GM21619 (cell line): Measurements from ENCODE around the gene LRG1.
"Not testable (repeated sequence)": the region's sequence is repeated elsewhere in the genome, so short reads cannot be mapped to it uniquely, and the experiment has no call there.

Source experiments
- ATAC-seq: cut with Tn5 transposase; IDR thresholded peaks from one replicate; pipeline ENCODE4 v1.9.1; 2021; ENCODE audit not compliant: unreplicated experiment

LRG1 gene

GRCh38 chr19:4529924-4530522 is 9.8 kb downstream of the LRG1 start:
- no peak for ATAC-seq

- no peak for ATAC-seq
Measured at GRCh38 chr19:4528843-4529242, 11.0 kb downstream of the LRG1 start.

GRCh38 chr19:4527377-4527776 is 12.5 kb downstream of the LRG1 start:
- ATAC-seq: not testable (repeated sequence)

DNA sequence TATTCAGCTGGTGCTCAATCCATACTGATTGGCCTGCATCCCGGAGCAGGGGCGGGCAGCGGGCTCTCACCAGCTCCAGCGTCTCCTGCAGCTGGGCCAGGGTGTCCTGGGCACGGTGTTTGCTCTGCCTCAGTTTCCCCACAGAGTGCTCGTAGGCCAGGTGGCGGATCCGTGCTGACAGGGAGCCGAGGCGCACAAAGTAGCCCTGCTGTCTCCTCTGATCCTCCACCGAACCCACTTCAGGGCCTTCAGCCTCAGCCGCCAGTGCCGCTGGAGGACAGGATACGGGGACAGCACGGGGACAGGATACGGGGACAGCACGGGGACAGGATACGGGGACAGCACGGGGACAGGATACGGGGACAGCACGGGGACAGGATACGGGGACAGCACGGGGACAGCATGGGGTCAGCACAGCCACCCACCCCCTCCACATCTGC is 14.3 kb downstream of the LRG1 start:
- no peak for ATAC-seq

GRCh38 chr19:4524808-4525562 is 14.9 kb downstream of the LRG1 start:
- no peak for ATAC-seq

- no peak for ATAC-seq
Measured at GRCh38 chr19:4523306-4524110, 16.3 kb downstream of the LRG1 start.

DNA sequence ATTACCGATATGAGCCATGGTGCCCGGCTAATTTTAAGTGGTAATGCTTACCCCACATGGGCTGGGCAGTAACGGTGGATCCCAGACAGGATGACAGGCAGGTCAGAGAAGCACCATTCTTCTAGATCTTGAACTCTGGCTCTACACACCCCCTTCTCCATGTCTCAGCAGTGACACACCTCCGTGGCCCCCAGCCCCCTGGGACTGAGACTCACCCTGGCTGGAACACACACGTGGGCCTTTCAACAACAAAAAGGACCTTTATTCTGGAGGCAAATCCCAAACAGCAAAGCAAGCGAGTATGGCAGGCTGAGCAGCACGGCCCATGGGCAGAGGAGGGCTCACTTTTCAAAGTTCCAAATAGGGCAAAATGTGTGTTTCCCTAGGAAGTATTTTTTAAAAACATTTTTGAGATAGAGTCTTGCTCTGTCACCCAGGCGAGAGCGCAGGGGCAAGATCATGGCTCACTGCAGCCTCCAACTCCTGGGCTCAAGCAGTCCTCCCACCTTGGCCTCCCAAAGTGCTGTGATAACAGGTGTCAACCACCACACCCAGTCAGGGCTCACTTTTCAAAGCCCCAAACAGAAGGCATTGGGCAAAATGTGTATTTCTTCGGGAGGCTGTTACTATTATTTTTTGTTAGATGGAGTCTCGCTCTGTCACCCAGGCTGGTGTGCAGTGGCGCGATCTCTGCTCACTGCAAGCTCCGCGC is 17.4 kb downstream of the LRG1 start:
- ATAC-seq: no peak

DNA sequence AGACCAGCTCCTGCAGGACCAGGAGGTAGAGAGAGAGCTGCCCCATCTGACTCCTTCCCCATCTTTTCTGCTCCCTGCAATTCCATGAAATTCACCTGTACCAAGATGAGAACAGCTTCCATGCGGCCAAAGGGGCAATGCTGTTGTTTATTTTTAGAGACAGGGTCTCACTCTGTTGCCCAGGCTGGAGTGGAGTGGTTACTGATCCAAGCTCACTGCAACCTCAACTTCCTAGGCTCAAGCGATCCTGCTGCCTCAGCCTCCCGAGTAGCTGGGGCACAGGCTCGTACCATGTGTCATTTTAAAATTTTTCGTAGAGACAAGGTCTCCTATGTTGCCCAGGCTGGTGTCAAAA is 18.0 kb downstream of the LRG1 start:
- ATAC-seq: no peak

DNA sequence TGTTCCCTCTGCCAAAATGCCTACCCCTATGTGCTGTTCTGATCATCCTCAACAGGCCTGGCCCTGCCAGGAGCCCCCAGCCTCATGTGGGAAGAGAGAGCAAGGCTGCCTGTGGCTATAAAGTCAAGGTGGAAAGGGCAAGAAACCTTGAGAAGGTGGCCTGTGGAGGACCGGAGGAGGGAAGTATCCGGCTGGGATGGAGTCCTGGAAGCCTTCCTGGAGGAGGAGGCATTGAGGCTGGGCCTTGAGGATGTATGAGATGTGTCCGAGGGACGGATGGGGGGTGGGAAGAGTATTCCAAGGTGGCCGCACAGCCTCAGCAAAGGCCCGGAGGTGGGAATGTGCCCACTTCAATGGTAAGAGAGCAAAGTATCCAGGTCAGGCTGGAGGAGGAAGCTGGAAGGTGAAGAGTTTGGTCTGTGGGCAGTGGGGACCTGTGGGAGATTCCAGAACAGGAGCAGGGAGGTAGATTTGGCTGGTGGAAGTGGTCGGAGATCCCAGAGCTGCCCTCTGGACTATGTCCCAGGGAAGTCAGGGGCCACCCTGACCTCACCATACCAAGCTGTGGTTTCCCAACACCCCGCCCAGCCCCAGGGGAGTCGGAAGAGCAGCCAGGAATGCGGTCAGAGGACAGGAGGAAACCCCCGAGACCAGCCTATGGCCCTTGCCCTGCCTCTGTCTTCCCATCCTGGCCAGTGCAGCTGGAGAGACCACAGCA is 18.5 kb downstream of the LRG1 start:
- no peak for ATAC-seq

GRCh38 chr19:4519521-4520277 is 20.1 kb downstream of the LRG1 start:
- no peak for ATAC-seq

DNA sequence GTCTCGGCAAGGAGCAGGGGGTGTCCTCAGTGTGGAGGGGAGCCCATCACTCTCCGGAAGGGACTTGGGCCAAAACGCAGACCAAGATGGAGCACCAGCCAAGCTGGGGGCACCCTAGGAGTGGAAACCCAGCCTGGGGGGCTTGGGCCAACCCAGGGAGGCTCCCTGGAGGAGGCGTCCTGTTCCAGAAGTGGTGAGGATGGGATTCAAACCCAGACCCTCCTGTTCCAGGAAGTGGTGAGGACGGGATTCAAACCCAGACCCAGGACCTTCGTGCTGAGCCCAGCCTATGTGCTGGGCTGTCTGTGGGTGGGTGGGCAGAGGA is 20.7 kb downstream of the LRG1 start:
- no peak for ATAC-seq

- ATAC-seq: no peak
Measured at GRCh38 chr19:4518345-4519171, 21.3 kb downstream of the LRG1 start, which contains the start of gene PLIN4. PLIN4 (minus strand) TSS chr19:4518486; CDS start chr19:4518272, 214 bp downstream.

DNA sequence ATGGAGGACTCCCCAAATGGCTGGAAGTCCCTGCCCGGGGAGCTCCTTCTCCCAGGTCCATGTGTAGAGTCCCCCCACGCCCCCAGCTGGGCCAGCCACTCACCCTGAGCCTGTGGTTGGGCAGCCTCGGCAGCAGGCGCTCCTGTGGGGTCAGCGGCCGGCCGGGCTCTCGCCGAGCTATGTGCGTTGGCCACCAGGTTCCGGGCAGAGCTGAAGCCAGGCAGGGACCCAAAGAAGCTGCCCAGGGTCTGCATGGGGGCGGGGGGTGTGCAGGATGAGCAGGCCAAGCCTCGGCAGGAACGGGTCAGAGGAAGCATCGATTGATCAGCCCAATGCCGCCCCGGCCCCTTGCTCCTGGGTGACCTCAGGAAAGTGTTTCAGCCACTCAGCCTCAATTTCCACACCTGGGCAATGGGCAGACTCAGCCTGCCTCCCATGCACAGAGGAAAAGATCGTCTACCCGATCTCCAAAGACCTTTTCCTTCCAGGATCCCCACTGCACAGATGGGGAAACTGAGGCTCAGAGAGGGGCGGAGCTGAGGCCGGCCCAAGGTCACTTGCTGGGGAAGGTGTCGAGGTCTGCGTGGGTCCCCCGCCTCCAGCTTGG is 22.3 kb downstream of the LRG1 start:
- no peak for ATAC-seq

DNA sequence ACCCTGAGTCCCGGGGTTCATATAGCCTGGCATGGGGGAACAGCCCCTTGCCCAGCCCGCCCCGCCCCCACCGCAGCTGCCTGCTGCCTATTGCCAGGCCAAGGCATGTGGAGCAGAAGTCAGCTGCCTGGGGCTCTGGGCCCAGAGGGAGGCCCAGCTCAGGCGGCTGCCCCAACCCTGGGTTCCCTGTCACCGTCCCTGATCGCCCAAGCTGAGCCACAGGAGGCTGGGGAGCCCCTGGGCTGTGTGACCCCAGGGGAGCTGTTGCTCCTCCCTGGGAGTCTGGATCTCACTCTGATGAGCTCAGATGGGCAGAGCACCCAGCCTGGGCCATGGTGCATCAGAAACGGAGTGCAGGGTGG is 22.9 kb downstream of the LRG1 start:
- ATAC-seq: no peak

- ATAC-seq: no peak
Measured at GRCh38 chr19:4516199-4516938, 23.5 kb downstream of the LRG1 start.

GRCh38 chr19:4515732-4516131 is 24.1 kb downstream of the LRG1 start:
- ATAC-seq: no peak

DNA sequence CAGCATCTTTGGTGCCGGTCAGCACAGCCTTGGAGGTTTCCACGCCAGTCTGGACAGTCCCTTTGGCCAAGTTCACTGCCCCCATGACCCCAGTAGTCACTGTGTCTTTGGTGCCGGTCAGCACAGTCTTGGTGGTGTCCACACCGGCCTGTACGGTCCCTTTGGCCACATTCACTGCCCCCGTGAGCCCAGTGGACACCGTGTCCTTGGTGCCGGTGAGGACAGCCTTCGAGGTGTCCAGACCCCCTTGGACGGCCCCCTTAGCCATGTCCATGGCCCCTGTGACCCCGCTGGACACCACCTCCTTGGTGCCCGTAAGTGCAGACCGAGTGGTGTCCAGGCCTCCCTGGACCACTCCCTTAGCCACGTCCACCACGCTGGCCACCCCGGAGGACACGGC is 26.6 kb downstream of the LRG1 start:
- ATAC-seq: no peak

GRCh38 chr19:4512070-4512469 is 27.8 kb downstream of the LRG1 start:
- ATAC-seq: no peak
